Fibroblast of villous mesenchyme (primary cell): ENCODE results near the gene POLA2. TPM values are rescaled to one million over a fixed set of nuclear protein-coding genes. Genes with fewer than 3 reads are reported as not detected.
A peak's percentile ranks its signal among the peaks of the same experiment; 100 is the strongest.

ENCODE experiments used
- DNase-seq: peaks from one replicate; pipeline ENCODE4 v3.0.0-alpha.2; 2010; ENCODE audit warnings: low read depth
- H3K4me3 ChIP-seq: 2 replicates; pipeline ENCODE4 v1.5.1; 2011; ENCODE audit warnings: low read depth, mild to moderate bottlenecking, low read length
- total RNA-seq: library from RNA; depleted of rRNA; stranded (reverse); fragments of >200 nt; gene quantifications from 2 replicates; pipeline ENCODE4 v1.2.3, GENCODE V29; 2012
- TF ChIP-seq, protein P1 (sequence below): IDR thresholded peaks from 2 replicates; pipeline ENCODE4 v1.5.1; 2012; ENCODE audit warnings: low read depth, mild to moderate bottlenecking, low read length; ENCODE audit not compliant: insufficient read depth

Gene POLA2
- total RNA-seq, 1 donor = 12.1 TPM

GRCh38 chr11:65293909-65294381, 32.2 kb downstream of the POLA2 start:
- DNase-seq = peak; percentile 79
- TF ChIP-seq, protein P1, sequence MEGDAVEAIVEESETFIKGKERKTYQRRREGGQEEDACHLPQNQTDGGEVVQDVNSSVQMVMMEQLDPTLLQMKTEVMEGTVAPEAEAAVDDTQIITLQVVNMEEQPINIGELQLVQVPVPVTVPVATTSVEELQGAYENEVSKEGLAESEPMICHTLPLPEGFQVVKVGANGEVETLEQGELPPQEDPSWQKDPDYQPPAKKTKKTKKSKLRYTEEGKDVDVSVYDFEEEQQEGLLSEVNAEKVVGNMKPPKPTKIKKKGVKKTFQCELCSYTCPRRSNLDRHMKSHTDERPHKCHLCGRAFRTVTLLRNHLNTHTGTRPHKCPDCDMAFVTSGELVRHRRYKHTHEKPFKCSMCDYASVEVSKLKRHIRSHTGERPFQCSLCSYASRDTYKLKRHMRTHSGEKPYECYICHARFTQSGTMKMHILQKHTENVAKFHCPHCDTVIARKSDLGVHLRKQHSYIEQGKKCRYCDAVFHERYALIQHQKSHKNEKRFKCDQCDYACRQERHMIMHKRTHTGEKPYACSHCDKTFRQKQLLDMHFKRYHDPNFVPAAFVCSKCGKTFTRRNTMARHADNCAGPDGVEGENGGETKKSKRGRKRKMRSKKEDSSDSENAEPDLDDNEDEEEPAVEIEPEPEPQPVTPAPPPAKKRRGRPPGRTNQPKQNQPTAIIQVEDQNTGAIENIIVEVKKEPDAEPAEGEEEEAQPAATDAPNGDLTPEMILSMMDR = no peak
- no peak overlapping the region for H3K4me3 ChIP-seq

- no peak for DNase-seq
- TF ChIP-seq, protein P1 = no peak
- no peak overlapping the region for H3K4me3 ChIP-seq
These were observed 33.2 kb downstream of the POLA2 start for GRCh38 chr11:65295001-65295400.

- no peak overlapping the region for H3K4me3 ChIP-seq
- TF ChIP-seq, protein P1 = no peak
- DNase-seq = no peak
These were observed 34.0 kb downstream of the POLA2 start for GRCh38 chr11:65295571-65296341.

DNA sequence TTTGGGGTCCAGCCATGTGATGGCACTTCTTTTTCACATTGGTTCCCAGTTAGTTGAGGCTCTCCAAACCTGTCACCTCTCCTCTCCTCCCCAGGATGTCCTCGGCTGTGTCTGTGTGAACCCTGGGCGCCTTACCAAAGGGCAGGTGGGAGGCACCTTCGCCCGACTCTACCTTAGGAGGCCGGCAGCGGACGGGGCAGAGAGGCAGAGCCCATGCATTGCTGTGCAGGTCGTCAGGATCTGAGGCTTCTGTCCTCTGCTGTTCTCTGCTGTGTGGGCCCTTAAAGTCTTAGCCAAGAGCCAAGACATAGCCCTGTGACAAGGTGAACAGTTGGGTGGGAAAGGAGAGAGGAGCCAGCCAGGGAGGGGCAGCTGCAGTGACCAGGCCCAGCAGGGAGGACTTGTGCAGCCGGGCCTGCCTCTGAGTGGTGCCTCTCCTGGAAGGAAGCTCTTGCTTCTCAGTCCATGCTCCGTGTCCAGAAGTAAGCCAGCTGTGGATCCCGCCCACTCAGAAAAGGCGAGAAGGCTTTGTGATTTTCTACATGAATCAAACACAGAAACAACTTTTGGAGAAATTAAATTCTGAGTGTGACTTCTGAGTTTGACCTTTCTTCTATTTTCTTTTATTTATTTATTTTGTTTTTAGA, 35.4 kb downstream of the POLA2 start:
- no peak overlapping the region for H3K4me3 ChIP-seq
- no peak for DNase-seq
- TF ChIP-seq, protein P1 = no peak

DNA sequence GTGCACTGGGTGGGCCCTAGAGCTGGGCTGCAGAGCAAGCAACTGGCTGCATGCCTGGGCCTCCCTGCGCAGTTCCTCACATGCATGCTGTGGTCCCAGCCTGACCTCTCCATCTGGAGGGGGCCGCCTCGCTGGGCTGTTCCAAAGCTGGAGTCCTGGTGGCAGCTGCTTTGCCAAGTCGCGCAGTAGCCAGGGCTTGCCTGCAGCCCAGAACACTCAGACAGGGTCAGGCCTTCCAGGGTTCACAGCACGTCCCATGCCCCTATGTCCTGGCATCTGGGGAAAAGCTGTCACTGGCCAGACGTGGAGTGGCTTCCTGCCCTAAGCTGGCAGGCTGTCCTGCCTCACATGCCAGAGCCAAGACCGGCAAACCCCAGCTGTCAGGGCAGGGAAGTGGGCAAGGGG, 36.4 kb downstream of the POLA2 start:
- TF ChIP-seq, protein P1 = no peak
- DNase-seq = peak; percentile 96
- H3K4me3 ChIP-seq = peak overlapping the region; percentile 6

GRCh38 chr11:65298655-65299179, 37.0 kb downstream of the POLA2 start:
- TF ChIP-seq, protein P1 = no peak
- DNase-seq = peak; percentile 99
- peak overlapping the region; percentile 25 for H3K4me3 ChIP-seq
